HG03103 (cell line): Measurements from ENCODE around the gene MRPL50.

Source experiments
- ATAC-seq: cut with Tn5 transposase; IDR thresholded peaks from one replicate; pipeline ENCODE4 v1.9.1; 2021; ENCODE audit warnings: low read depth; ENCODE audit not compliant: unreplicated experiment

The MRPL50 gene

DNA sequence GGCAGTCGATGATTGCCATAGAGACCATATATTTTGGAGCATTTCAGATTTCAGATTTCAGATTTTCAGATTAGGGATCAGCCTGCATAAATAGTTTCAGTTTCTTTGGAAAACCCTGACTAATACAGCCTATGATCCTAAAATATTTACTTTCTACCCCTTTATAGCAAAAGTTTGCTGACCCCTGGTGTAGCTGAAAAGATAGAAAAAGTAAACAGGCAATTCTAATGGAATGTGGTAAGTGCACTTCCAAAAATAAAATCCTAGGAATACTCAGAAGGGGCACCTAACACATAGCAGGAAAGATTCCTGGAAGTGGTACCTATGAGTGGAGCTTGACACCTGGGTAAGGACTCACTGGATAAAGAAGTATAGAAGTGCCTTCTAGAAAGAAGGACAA, 48.1 kb downstream of the MRPL50 start:
- ATAC-seq = no peak

GRCh38 chr9:101342595-101342994, 55.8 kb downstream of the MRPL50 start:
- no peak for ATAC-seq

DNA sequence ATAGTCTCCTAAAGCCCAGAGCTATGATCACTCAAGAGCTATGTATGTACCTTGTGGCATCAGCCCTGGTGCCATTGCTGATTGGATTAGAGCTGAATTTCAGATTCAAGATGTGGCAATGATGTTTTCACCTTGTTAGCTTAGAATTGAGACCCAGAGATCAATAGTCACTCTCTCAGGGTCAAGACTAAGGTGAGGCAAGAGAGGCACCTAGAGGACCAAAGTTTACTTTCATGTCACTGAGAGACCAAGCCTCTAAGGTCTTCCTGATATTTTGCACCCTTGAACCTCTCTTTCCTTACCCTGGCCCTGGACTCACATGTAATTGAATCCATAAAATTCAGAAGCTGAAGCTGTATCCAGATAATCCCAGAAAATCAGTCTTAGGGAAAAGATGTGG, 56.5 kb downstream of the MRPL50 start:
- no peak for ATAC-seq
